ENCODE measurements around the gene SLC30A4. TPM values are rescaled to one million over a fixed set of nuclear protein-coding genes. Genes with fewer than 3 reads are reported as not detected.
"Not testable (repeated sequence)": the region's sequence is repeated elsewhere in the genome, so short reads cannot be mapped to it uniquely, and the experiment has no call there.

SLC30A4 gene
- total RNA-seq, 1 donor from 2014 or later = 15.4 TPM

DNA sequence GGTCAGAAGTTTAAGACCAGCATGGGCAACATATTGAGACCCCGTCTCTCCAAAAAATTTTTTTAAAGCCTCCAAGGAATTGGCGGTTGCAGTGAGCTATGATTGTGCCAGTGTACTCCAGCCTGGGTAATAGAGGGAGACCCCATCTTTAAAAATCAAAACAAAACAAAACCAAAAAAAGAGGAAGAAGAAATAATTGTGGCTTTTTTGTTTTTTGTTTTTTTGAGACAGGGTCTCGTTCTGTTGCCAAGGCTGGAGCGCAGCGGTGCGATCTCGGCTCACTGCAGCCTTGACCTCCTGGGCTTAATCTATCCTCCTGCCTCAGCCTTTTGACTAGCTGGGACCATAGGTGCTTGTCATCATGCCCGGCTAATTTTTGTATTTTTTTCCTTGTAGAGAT is 4.5 kb upstream of the SLC30A4 start:
- no peak for DNase-seq (ENCODE audit: low spot score in 2 of 2, unreplicated experiment in 2 of 2)
- Mint-ChIP-seq H3K4me3 (no peak overlapping the region), H3K27me3 (ENCODE audit: low read depth) (no peaks in the 10 kb centered on the region), H3K9me3 (no peaks in the 10 kb centered on the region), H3K36me3 (no peaks in the 10 kb centered on the region), H3K4me1 (peaks cover 19% of the 10 kb centered on the region), H3K27ac (no peak overlapping the region)
- TF ChIP-seq CTCF (IDR thresholded peaks at IDR 0.05; ENCODE audit: unreplicated experiment) = no peak

DNA sequence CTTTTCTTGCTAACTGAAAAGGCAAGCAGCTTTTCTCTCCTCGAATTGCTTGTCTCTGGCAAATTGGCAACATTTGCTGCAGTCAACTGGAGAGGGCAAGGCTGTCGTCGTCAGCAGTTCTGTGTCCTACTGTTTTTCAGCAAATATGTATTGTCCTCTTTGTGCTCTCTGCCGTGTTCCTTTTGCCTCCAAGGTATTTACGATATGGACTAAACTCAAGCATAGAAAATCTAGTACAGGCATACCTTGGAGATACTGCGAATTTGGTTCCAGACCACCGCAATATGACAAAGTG is 558 bp upstream of the SLC30A4 start:
- Mint-ChIP-seq H3K4me3 (peak overlapping the region; percentile 81), H3K27ac (peak overlapping the region; percentile 97), H3K36me3 (peaks cover 10% of the 10 kb centered on the region), H3K4me1 (peaks cover 36% of the 10 kb centered on the region), H3K27me3 (ENCODE audit: low read depth) (no peaks in the 10 kb centered on the region), H3K9me3 (no peaks in the 10 kb centered on the region)
- no peak for DNase-seq (ENCODE audit: low spot score in 2 of 2, unreplicated experiment in 2 of 2)
- TF ChIP-seq CTCF (IDR thresholded peaks at IDR 0.05; ENCODE audit: unreplicated experiment) = no peak

DNA sequence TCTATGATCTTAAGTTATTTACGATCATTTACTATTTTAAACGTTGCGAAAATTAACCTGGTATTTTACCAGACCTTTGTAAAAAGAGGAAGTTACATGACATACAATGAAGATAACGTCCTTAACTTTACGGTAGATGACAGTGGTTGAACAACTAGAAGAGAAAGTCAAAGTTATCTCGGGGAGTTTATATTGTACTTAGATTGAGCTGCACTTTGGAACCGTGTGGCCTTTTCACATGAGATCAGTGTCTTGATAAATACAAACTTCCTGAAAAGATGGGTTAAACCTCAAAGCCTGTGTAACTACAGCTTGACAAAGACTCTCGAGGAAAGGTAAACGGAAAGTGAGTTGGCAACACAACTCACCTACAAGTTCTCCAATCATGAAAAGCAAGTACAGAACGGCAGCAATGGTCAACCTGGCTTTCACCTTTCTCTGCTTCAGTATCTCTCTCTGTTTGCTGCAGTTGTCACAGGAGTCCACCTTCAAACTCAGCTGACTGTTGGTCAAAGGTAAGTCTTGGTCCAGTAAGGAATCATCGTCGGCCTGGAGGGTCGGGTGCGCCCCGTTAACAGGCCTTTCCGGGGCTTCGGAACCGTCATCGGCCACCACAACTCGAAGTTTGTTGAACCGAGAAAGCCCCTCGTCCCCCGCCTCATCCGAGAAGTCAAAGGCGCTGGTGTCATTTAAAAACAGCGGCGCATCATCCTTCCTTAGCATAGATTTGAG is 793 bp downstream of the SLC30A4 start:
- Mint-ChIP-seq H3K27me3 (ENCODE audit: low read depth) (no peaks in the 10 kb centered on the region), H3K4me3 (peak overlapping the region; percentile 90)

GRCh38 chr15:45510758-45511280 is 11.7 kb downstream of the SLC30A4 start:
- TF ChIP-seq CTCF (IDR thresholded peaks at IDR 0.05; ENCODE audit: unreplicated experiment) = no peak
- Mint-ChIP-seq H3K4me3 (no peak overlapping the region), H3K36me3 (peaks cover 24% of the 10 kb centered on the region), H3K4me1 (no peaks in the 10 kb centered on the region), H3K27ac (no peak overlapping the region), H3K9me3 (no peaks in the 10 kb centered on the region), H3K27me3 (ENCODE audit: low read depth) (no peaks in the 10 kb centered on the region)
- no peak for DNase-seq (ENCODE audit: low spot score in 2 of 2, unreplicated experiment in 2 of 2)

More for the DNA sequence above, 793 bp downstream of the SLC30A4 start:
- H3K4me1 Mint-ChIP-seq = peaks cover 36% of the 10 kb centered on the region
- peak overlapping the region; percentile 93 for H3K27ac Mint-ChIP-seq
- TF ChIP-seq CTCF (IDR thresholded peaks at IDR 0.05; ENCODE audit: unreplicated experiment) = no peak
- H3K36me3 Mint-ChIP-seq = peaks cover 15% of the 10 kb centered on the region
- H3K9me3 Mint-ChIP-seq = no peaks in the 10 kb centered on the region
- peak in 1 of 2 experiments; percentile 25 for DNase-seq (ENCODE audit: low spot score in 2 of 2, unreplicated experiment in 2 of 2)

DNA sequence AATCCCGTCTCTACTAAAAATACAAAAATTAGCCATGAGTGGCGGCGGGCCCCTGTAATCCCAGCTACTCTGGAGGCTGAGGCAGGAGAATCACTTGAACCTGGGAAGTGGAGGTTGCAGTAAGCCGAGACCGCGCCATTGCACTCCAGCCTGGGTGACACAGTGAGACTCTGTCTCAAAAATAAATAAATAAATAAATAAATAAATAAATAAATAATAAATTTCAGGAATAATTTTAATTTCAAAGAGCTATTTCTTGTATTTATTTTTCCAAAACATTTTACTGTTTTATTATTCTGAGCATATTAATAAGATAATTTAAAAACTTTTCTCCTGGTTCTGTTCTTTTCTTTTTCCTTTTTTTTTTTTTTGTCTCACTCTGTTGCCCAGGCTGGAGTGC is 15.4 kb downstream of the SLC30A4 start:
- H3K27me3 Mint-ChIP-seq (ENCODE audit: low read depth); H3K9me3 Mint-ChIP-seq; H3K27ac Mint-ChIP-seq; DNase-seq (ENCODE audit: low spot score in 2 of 2, unreplicated experiment in 2 of 2); H3K4me3 Mint-ChIP-seq; H3K4me1 Mint-ChIP-seq: not testable (repeated sequence)
- H3K36me3 Mint-ChIP-seq = peaks cover 23% of the 10 kb centered on the region

- no peaks in the 10 kb centered on the region for H3K27me3 Mint-ChIP-seq (ENCODE audit: low read depth)
- H3K9me3 Mint-ChIP-seq = no peaks in the 10 kb centered on the region
- TF ChIP-seq CTCF (IDR thresholded peaks at IDR 0.05; ENCODE audit: unreplicated experiment) = no peak
- no peak for DNase-seq (ENCODE audit: low spot score in 2 of 2, unreplicated experiment in 2 of 2)
- no peak overlapping the region for H3K4me3 Mint-ChIP-seq
- H3K27ac Mint-ChIP-seq = peak overlapping the region; percentile 24
- H3K36me3 Mint-ChIP-seq = peaks cover 8% of the 10 kb centered on the region
- H3K4me1 Mint-ChIP-seq = peaks cover 20% of the 10 kb centered on the region
These were observed 23.1 kb downstream of the SLC30A4 start for GRCh38 chr15:45499426-45499825.

Data from mesothelial cell of epicardium (in vitro differentiated cells).